OCI-LY7 (cell line): ENCODE measurements around the gene PARD3.

Experiments used
- CTCF ChIP-seq: fragments of 200-600 bp; sonication (generic); conservative IDR thresholded peaks from 2 replicates; pipeline ENCODE4 v1.5.1; 2014; ENCODE audit warnings: mild to moderate bottlenecking, antibody characterized with exemption, low read length, moderate library complexity, mixed read lengths
- EZH2phosphoT487 ChIP-seq: fragments of 200-600 bp; sonication (generic); IDR thresholded peaks from 2 replicates; pipeline ENCODE4 v1.6.1; 2018; ENCODE audit warnings: low read depth, borderline replicate concordance, mild to moderate bottlenecking, mixed run types, antibody characterized with exemption, low read length, moderate library complexity, mixed read lengths

- TF ChIP-seq CTCF (no peak), EZH2phosphoT487 (no peak)
Observed at GRCh38 chr10:34311679-34312078, 503.4 kb downstream of the PARD3 start.
